ENCODE data around the gene CEP104.

Gene CEP104

DNA sequence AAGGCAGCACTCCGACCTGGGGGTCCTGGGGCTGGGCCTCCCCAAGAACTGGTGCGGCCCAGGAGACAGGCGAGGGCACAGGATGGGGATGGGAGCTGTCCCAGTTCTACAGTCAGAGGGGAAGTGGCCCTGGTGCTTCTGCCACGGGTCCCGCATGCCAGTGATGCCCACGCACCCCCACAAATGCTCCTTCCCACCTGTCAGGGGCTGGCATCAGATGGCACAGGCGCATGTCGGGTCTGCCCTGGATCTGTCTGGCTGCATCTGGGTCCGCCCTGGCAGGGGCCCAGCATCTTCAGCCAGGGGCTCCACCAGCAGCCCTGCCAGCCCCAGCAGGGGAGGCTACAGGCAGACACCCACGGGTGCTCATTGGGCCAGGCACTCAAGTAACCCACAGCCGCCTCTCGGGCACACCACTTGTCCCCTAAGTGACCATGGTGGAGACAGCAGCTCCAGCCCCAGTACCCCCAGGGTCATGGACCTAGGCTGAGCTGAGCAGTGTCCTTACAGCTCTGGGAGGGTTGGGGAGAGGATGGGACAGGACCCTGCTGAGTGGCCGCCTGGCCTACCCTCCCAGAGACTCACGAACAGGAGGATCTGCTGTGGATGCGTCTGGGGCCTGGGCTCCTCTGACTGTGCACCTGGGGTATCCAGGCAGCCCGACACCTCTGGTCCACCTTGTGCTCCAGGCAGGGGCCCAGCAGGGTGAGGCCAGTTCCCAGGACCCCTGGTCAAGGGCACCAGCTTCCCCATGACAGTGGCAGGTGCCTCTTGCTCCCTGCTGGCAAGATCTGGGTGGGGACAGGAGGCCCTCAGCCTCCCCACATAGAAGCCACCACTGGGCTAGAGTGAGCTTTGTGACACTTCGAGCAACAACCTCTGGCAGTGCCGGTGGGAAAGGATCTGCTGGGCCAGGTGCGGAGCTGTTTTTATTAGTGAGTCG is 79.1 kb downstream of the CEP104 start:
- DNase-seq: no peak

DNA sequence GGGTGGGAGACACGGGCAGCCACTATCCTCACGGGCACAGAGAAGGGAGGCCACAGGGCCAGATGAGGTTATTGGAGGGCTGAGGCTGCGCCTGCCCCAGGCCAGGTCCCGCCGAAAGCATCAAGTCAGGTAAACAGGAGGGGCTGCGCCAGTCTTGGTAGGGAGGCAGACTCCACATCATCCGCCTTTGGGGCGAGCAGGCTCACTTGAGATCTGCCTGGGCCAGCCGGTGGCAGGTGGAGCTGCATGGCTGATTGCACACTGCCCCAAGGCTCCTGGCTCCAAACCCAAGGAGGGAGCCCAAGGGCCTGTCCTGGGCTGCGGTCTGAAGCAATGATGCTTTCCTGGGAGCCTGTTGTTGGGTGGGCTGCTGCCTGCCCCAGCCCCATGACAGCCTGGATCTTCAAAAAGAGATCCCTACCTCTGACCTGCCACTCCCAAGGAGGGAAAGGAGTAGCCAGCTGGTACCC is 79.9 kb downstream of the CEP104 start:
- DNase-seq: peak in 1 of 14 donors; percentile 71

DNA sequence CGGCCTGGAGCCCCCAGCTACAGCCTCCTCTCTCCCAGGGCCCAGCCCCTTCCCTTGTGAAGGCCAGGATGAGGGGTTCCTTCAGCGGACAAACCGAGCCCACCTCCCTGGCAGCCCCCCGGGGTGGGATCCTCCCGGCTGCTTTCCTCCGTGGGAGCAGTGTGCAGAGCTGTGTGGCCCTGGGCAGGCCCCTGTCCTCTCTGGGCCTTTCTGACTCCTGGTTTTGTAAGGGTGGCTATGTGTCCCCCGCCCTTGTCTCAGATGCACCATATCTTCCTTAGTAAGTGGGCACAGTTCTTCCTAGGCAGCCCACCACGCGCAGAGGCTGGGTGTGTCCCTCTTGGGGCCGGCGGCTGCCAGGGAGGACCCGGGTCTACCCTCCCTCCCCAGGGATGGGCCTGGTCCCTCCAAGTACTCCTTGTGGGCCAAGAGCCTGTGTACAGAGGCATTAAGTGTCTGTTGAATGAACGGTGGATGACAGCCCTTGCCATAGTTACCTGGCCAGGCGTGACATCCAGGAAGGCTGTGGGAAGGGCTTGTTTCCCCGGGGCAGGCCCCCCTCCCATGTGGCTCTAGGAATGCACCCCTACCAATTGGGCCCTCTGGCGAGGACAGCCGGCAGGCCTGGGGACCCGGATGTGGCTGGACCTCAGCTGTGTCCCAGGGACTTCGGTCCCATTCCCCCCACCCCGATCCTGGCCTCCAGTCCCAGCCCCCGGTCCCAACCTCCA is 80.6 kb downstream of the CEP104 start:
- no peak for DNase-seq

DNA sequence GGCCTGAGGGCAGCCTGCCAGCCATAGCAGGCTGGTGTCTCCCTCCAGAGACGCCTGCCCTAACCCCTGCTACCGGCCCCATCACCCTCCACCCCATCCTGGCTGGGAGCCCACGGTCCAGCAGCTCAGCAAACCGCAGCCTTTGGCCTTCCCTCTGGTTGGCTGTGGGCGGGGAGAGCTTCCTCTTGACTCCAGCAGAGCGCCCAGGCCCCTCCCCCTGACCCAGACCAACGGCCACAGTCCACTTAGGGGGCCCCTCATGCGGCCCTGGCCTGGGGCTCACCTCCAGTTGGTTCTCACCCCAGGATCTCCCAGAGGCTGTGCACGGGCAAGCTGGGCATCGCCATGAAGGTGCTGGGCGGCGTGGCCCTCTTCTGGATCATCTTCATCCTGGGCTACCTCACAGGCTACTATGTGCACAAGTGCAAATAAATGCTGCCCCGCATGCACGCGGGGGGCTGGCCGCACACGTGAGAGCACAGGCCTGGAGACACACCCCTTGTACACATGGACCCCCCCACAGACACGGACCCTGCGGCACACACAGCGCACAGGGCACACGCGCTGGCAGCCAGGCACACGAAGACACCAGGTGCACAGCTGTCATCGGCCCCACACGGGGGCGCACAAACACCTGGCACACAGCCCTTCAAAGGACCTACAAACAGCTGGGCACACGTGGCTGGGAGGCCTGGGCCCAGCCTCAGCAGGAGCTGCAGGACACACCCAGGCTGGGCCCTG is 81.4 kb downstream of the CEP104 start:
- peak in 6 of 14 donors; percentile 11 to 39 (median 32) for DNase-seq

DNA sequence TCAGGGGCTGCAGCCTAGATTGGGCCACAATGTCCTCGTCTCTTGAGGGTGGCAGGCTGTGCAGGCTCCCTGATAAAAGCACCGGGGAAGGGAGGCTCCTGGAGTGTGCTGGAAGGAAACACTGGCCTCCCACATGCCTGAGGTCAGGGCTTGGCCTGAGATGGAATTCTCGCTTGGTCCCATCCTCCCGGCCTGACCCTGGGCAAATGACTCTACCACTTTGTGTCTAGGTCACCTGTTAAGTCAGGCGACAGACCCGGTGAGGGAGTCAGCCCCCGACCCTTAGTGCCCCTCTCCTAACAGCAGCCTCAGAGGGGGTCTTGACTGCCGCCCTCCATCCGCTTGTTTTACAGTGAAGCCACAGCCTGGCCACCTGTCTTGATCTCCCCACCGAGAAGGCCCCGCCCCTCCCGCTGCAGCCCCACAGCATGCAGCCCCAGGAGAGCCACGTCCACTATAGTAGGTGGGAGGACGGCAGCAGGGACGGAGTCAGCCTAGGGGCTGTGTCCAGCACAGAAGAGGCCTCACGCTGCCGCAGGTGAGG is 82.0 kb downstream of the CEP104 start:
- no peak for DNase-seq

DNA sequence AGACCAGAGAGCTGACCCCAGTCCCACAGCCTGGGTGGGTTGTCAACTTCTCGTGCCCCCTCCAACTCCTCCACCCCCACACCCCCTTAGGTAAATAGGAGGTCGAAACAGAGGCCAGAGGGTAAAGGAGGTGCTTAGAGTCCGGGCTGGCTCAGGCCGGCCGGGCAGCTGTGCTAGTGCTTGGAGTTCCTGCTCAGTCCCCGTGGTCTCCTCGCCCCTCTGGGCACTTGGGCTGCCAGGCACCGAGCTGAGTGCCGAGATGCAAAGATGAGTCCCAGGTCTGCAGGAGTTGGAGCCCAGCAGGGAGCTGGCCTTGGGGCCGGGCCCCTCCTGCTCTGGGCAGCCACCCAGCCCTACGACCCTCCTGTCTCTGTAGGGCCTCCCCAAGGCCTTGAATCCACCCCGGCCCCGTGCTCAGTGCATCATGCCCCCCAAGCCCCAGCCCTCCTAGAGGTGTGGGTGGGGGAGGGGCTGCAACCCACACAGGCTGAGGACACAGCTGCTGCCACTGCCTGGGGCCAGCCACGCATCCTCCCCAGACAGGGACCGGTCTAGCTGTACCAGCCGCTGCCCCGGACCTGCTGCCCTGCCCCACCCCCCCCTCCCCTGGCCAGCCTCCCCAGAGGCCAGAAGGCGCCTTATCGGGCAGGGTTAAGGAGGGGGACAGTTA is 82.6 kb downstream of the CEP104 start:
- peak in 4 of 14 donors; percentile 20 to 51 (median 43) for DNase-seq

DNA sequence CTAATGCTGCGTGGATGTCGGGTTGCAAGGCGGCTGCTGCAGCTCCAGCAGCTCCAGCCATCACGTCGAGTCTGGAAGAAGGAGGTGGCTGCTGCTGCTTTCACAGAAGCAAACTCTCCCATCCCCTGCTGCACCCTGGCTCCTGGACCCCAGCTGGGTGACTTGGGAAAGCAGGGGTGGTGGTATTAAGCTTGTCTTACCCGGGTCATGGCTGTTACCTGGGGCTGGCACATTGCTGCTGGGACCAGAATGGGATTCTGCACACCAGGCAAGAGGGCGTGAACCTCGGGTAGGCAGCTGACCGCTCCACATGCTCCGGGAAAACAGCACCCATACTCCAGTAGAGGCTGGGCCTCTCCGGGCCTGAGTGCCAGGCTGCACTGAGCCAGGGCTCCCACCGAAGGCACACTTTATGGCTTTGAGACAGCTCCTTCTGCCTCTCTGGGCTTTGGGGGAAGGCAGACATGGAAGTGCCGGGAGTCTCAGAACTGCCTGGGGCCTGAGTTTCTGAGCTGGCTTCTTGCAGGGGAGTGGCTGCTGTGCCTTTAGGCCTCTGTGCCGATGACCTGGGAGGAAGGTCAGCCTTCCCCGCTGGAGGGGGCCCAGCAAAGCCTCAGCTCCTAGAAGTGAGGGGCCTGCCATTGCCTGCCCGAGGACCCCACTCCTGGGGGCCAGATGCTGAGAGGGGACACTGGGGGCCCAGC is 83.3 kb downstream of the CEP104 start:
- peak in 3 of 14 donors; percentile 16 to 46 (median 44) for DNase-seq

DNA sequence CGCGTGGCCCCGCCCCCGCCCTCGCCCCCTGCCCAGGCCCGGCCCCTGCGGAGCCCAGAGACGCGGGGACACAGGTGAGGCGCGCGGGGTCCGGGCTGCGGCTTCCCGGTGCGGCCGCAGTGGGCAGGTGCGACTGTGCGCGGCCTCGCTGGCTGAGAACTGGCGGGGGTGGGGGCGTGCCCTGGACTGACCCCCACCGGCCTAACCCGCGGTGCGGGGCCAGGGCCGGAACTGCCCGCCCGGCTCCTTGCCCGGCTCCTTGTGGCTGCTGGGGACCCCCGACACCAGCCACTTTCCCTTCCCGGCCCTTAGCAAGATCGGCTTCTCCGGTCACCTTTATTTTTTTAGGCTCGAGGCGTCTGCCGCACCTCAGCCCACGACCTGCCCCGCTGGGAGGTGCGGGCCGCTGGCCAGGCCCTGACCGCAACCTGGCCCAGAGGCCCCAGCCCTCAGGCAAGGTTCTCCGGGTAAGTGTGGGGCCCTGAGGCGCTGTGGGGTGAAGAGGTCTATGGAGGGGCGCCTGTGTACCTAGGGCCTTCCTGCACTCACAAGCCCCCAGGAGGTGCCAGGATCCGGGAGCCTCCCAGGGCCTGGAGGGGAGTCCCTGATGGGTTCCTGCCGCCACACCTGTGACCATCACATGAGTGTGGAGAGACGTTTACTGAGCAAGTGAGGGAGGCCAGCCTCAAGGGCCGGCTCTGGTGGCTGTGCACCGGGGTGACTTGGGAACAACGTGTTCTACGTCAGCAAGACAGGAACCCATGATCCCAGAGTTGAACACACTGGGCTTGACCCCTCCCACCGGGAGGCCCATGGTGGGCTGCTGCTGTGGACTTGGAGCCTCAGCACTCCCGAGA is 84.1 kb downstream of the CEP104 start, which contains the start of gene SMIM1:
TSS of gene SMIM1 (plus strand) at position 35 of the 857 bp plus-strand sequence. CDS start 2,625 bp downstream, outside the sequence.
- peak in 2 of 14 donors; percentile 16 to 43 for DNase-seq

DNA sequence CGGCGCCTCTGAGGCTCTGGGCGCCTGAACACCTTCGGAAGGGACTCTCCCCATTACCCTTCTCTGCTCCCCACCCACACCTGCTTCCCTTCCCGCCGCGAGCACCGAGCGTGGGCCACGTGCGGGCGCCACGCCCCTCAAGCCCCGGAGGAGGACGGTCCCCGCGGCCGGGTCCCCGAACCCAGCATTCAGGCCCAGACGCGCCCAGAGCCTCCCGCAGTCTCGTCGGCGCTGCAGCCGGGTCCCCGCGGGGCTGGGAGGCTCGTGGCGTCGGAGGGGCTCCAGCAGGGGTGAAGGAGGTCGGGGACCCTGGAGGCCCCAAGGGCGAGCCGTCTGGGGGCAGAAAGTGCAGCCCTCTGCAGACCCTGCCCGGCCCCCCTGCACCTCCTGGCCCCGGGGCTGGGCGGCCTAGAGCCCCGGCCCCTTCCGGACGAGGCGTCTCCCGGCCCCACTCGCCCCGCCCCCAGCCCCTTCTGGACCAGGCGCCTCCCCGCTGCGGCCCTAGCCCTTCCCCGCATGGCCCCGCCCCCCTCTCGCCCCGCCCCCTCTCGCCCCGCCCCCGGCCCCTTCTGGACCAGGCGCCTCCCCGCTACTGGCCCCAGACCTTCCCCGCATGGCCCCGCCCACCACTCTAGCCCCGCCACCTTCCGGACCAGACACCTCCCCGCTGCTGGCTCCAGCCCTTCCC is 84.8 kb downstream of the CEP104 start:
- DNase-seq: peak in 11 of 14 donors; percentile 15 to 82 (median 53)

DNA sequence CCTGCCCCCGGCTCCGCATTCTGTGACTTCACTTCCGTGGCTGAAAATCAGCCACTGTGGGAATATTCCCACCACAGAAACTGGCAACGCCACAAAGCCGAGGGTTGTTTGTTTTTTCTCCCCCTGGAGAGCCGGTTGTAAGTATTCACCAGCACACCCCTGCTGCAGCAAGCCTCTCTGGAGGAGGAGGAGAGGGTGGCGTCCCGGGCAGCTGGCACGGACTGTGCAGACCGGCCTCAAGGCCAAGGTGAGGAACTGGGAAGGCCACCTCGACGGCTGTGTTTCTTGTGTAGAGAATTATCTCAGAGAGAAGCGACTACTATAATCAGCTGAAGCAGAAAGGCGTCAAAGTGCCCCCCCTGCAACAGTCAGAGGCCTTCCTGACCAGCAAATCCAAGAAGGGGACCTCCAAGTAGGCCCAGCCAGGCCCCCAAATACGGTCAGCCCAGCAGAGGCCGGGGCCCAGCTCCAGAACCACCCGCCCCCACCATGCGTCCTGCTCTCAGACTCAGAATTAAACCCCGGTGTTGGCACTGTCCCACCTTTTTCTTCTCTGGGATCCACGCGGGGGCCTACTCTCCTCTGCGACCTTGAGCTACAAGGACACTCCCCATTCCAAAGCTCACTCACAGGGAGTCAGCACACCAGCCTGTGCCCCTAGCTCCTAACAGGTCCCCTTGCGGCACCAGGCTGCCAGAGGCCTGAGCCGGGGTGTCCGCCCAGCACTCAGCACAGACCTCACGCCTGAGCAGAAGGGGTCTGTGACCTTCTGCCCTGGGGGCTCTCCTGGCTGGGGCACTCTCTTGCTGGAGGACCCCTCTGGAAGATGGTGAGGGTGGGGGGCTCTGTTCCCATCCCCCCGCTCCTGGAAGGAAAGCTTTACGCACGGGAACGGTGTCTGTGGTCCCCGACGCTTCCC is 85.6 kb downstream of the CEP104 start:
- DNase-seq: no peak

DNA sequence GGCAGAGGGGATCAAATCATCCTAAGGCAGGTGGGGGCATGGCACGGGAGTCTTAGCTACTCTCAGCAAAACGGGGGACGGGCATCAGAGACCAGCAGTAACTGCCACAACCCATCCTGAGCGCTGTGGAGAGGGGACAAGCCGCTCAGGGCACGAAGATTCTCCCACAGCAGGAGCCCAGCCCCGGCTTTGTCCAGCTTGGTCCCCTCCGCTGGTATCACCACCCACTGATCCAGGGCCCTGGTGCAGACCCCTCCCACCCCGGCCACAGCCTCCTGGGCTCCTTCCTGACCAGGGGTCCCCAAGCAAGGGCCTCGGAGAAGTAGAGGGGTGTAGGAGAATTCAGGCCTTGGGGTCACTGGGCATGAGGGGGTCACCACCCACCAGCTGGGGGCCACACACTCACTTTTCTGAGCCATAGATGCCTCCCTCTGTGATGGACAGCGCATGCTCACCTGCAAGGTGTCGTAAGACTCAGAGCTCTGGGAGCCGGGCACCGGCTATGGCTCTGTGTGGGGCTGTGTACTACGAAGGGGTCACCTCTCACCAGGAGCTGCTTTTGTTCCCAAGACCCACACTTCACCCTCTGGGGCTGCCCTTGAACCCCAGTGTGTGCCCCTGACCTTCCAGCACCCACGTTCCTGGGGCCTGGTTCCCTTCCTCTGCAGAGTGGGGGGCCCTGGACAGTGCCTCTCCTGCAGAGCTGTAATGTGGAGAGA is 86.8 kb downstream of the CEP104 start:
- no peak for DNase-seq

DNA sequence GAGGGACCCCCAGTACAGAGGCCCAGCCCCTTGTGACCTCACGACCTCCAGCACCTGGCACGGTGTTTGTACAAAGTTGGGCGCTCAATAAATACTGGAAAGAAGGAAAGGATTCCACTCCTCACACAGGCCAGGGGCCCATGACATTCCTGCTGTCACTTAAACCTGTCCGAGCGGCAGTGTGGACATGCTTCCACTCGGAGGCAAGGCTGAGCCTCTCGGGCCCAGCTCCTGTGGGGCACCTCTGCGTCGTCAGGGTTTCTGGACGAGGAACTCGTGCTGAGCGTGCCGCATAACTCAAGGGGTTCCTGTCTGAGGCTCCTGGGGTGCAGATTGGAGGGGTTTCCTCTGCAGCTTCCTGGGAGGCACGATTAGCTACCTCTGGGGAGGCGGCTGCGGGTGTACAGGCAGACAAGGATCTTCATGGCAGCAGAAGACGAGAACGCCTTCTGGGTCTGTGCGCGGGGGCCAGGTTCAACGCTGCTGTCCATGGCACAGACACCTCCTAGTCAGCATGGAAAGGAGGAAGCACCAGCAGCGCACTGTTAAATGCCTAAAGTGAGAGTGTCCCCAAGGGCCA is 88.1 kb downstream of the CEP104 start:
- no peak for DNase-seq

DNA sequence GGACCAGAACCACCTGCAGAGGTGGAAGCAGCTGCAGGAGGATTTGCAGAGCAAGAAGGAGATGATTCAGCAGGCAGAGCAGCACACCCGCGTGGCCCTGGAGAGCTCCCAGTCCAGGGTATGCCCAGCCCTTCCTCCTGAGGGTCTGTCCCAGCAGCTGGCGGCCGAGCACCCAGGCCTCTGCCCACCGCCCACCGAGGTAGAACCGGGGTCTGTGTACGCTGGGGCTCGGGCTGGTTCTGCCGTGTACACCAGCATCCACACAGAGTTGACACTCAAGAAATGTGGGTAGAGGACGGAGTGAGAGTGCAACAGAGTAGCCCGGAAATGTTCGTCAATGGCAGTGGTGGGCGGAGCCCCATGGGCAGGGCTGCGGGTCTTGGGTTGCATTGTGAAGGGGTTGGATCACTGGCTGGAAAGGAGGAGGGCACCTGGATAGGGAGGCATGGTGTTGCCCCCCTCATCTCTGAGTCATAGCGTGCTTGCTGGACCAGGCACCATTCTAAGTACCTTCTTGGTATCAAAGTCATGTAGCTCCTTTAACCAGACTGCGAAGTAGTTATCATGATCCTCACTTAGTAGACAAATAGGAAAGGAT is 89.6 kb downstream of the CEP104 start:
- DNase-seq: no peak

DNA sequence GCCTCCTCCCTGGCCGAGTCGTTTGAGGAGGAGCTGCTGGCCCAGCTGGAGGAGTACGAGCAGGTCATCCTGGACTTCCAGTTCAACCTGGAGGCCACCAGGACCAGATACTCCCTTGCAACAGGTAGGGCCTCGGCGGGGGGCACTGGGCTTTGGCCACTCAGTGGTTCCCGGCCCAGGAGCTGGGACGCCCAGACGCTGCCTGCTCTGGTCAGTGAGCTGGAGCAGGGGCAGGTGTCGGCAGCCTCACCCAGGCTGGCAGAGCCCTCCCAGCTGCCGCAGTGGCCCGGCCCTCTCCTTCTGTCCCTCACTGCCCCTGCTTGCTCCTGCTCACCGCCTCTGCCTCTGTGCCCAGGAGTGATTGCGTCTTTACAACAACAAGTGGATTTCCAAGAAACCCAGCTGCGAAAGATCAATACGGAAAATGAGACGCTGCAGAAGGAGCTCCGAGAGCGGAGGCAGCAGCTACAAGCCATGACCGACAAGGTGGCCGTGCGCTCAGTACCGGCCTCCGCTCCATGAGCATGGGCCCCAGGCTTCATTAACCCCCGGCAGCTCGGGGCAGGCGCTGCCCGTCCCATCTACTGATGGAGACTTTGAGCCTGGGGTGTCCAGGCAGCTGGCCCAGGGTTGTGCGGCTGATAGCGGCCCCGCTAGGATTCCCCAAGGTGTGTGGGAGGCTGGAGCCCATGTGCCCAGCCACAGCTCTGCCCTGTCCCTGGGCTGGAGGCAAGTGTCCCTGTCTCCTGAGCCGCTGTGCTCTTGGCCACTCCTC is 93.5 kb downstream of the CEP104 start:
- no peak for DNase-seq

DNA sequence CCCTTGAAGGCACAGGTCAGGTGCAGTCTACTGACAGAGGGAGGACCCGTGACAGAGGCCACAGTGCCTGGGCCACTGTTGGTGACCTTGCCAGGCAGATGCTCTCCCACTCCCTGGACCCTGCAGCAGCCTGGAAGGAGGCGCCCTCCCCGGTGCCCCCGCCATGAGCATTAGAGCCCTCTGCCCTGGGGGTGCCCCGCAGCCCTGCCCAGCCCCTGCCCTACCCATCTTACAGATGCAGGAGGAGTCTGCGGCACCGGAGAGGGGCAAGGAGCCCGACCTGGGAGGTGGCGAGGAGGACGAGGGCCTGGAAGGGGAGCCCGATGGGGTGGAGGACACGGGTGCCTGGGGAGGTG is 94.2 kb downstream of the CEP104 start:
- DNase-seq: no peak

All from C1 segment of cervical spinal cord (tissue), 14 donors.